ENCODE results near the gene ZNG1A.
"Not testable (repeated sequence)": the region's sequence is repeated elsewhere in the genome, so short reads cannot be mapped to it uniquely, and the experiment has no call there.

DNA sequence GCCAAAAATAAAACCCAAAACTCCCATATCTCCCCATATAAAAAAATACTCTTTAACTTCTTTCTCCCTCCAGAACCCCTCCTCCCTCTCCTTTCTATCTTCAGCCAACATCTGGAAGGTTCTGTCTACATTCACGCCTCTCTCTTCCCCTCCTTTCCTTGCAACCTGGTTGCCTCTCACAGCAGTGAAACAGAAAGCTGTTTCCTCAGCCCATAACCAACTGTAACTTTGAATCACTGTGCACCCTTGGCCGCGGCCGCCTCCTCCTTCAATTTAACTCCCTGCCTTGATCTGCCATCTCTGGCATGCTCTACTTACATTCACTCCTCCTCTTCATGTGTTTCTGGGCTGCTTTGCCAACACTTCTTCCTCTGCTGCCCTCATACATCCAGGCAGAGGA is 83.9 kb downstream of the ZNG1A start:
- not testable (repeated sequence) for TF ChIP-seq ZNF565 (CRISPR knock-in tag; conservative IDR thresholded peaks at IDR 0.05; ENCODE audit: low read depth); ARNTL (CRISPR knock-in tag; IDR thresholded peaks at IDR 0.05; ENCODE audit: borderline replicate concordance, low read depth); ISL1 (CRISPR knock-in tag; IDR thresholded peaks at IDR 0.05); TCF4 (CRISPR knock-in tag; IDR thresholded peaks at IDR 0.05; ENCODE audit: borderline replicate concordance); SNAI2 (CRISPR knock-in tag; IDR thresholded peaks at IDR 0.05); RARB (CRISPR knock-in tag; IDR thresholded peaks at IDR 0.05)
- TF ChIP-seq, protein P1, sequence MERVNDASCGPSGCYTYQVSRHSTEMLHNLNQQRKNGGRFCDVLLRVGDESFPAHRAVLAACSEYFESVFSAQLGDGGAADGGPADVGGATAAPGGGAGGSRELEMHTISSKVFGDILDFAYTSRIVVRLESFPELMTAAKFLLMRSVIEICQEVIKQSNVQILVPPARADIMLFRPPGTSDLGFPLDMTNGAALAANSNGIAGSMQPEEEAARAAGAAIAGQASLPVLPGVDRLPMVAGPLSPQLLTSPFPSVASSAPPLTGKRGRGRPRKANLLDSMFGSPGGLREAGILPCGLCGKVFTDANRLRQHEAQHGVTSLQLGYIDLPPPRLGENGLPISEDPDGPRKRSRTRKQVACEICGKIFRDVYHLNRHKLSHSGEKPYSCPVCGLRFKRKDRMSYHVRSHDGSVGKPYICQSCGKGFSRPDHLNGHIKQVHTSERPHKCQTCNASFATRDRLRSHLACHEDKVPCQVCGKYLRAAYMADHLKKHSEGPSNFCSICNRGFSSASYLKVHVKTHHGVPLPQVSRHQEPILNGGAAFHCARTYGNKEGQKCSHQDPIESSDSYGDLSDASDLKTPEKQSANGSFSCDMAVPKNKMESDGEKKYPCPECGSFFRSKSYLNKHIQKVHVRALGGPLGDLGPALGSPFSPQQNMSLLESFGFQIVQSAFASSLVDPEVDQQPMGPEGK (CRISPR knock-in tag; IDR thresholded peaks at IDR 0.05; ENCODE audit: borderline replicate concordance), result not testable (repeated sequence)
- TF ChIP-seq, protein P2, sequence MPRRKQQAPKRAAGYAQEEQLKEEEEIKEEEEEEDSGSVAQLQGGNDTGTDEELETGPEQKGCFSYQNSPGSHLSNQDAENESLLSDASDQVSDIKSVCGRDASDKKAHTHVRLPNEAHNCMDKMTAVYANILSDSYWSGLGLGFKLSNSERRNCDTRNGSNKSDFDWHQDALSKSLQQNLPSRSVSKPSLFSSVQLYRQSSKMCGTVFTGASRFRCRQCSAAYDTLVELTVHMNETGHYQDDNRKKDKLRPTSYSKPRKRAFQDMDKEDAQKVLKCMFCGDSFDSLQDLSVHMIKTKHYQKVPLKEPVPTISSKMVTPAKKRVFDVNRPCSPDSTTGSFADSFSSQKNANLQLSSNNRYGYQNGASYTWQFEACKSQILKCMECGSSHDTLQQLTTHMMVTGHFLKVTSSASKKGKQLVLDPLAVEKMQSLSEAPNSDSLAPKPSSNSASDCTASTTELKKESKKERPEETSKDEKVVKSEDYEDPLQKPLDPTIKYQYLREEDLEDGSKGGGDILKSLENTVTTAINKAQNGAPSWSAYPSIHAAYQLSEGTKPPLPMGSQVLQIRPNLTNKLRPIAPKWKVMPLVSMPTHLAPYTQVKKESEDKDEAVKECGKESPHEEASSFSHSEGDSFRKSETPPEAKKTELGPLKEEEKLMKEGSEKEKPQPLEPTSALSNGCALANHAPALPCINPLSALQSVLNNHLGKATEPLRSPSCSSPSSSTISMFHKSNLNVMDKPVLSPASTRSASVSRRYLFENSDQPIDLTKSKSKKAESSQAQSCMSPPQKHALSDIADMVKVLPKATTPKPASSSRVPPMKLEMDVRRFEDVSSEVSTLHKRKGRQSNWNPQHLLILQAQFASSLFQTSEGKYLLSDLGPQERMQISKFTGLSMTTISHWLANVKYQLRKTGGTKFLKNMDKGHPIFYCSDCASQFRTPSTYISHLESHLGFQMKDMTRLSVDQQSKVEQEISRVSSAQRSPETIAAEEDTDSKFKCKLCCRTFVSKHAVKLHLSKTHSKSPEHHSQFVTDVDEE (CRISPR knock-in tag; IDR thresholded peaks at IDR 0.05), result not testable (repeated sequence)
